Measurements from ENCODE around the gene CYP2C8. TPM values are rescaled to one million over a fixed set of nuclear protein-coding genes. Genes with fewer than 3 reads are reported as not detected.
"Not testable (repeated sequence)": the region's sequence is repeated elsewhere in the genome, so short reads cannot be mapped to it uniquely, and the experiment has no call there.

The CYP2C8 gene
- total and polyA plus RNA-seq, 2 experiments from 2014 or later = 1.2 to 4.1 TPM

- H3F3A ChIP-seq (replicated peaks; ENCODE audit: low read depth); H3K79me2 ChIP-seq (replicated peaks; ENCODE audit: insufficient read depth); H2AFZ ChIP-seq; H3K27ac ChIP-seq (ENCODE audit: low read depth); H3K4me1 Mint-ChIP-seq; H3K4me2 ChIP-seq; H3K27me3 Mint-ChIP-seq (ENCODE audit: insufficient read depth, low read depth, poor library complexity); H3K36me3 ChIP-seq (ENCODE audit: insufficient read depth); ATAC-seq; DNase-seq (ENCODE audit: low spot score); H4K20me1 ChIP-seq (replicated peaks; ENCODE audit: insufficient read depth); H3K4me3 ChIP-seq; H3K4me1 ChIP-seq (ENCODE audit: insufficient read depth); H3K9me2 ChIP-seq (ENCODE audit: insufficient read depth); H3K27me3 ChIP-seq (ENCODE audit: insufficient read depth); H3K4me3 Mint-ChIP-seq; H3K27ac Mint-ChIP-seq: not testable (repeated sequence)
- Mint-ChIP-seq H3K36me3 (ENCODE audit: low read depth) (peaks cover 13% of the 10 kb centered on the region), H3K9me3 (peaks cover 52% of the 10 kb centered on the region)
Observed at GRCh38 chr10:95110823-95111222, 41.5 kb upstream of the CYP2C8 start.

- no peaks in the 10 kb centered on the region for H3K79me2 ChIP-seq (replicated peaks; ENCODE audit: insufficient read depth)
- H3K4me3 ChIP-seq = no peak overlapping the region
- H3K9me2 ChIP-seq (ENCODE audit: insufficient read depth) = peaks cover 4% of the 10 kb centered on the region
- ATAC-seq (no peak), DNase-seq (ENCODE audit: low spot score) (no peak)
- Mint-ChIP-seq H3K4me1 (no peaks in the 10 kb centered on the region), H3K36me3 (ENCODE audit: low read depth) (no peaks in the 10 kb centered on the region), H3K9me3 (no peaks in the 10 kb centered on the region), H3K4me3 (no peak overlapping the region), H3K27me3 (ENCODE audit: insufficient read depth, low read depth, poor library complexity) (no peaks in the 10 kb centered on the region), H3K27ac (no peak overlapping the region)
- H2AFZ ChIP-seq = no peak overlapping the region
- H3F3A ChIP-seq (replicated peaks; ENCODE audit: low read depth) = no peaks in the 10 kb centered on the region
- no peaks in the 10 kb centered on the region for H3K36me3 ChIP-seq (ENCODE audit: insufficient read depth)
- H3K27me3 ChIP-seq (ENCODE audit: insufficient read depth) = no peaks in the 10 kb centered on the region
- no peaks in the 10 kb centered on the region for H4K20me1 ChIP-seq (replicated peaks; ENCODE audit: insufficient read depth)
- H3K4me2 ChIP-seq = no peak overlapping the region
- H3K4me1 ChIP-seq (ENCODE audit: insufficient read depth) = no peaks in the 10 kb centered on the region
- H3K27ac ChIP-seq (ENCODE audit: low read depth) = no peak overlapping the region
- TF ChIP-seq EZH2phosphoT487 (IDR thresholded peaks at IDR 0.05; ENCODE audit: unreplicated experiment) (no peak), REST (IDR thresholded peaks at IDR 0.05; ENCODE audit: unreplicated experiment) (no peak), STAT1 (IDR thresholded peaks at IDR 0.05; ENCODE audit: unreplicated experiment) (no peak), JUNB (IDR thresholded peaks at IDR 0.05; ENCODE audit: unreplicated experiment) (no peak), NANOG (IDR thresholded peaks at IDR 0.05; ENCODE audit: borderline replicate concordance) (no peak), EZH2 (IDR thresholded peaks at IDR 0.05; ENCODE audit: low read depth, unreplicated experiment) (no peak), CTCF (conservative IDR thresholded peaks at IDR 0.05; ENCODE audit: low read depth in 2 of 2) (no peak), POLR2AphosphoS5 (IDR thresholded peaks at IDR 0.05; ENCODE audit: low read depth) (no peak), CREB1 (CRISPR knock-in tag; IDR thresholded peaks at IDR 0.05; ENCODE audit: low read depth) (no peak), ZNF331 (CRISPR knock-in tag; IDR thresholded peaks at IDR 0.05; ENCODE audit: low read depth) (no peak), ZNF462 (CRISPR knock-in tag; IDR thresholded peaks at IDR 0.05) (no peak)
Observed at GRCh38 chr10:95097805-95098204, 28.5 kb upstream of the CYP2C8 start.
